Suprapubic skin (tissue), 4 donors: ENCODE data around the gene SLC9B1. TPM values are rescaled to one million over a fixed set of nuclear protein-coding genes. Genes with fewer than 3 reads are reported as not detected.

Experiments
- DNase-seq, 2 donors: peaks; one replicate each; pipeline ENCODE4 v3.0.0-alpha.2; 2019; ENCODE audit warnings: low spot score in 2 of 2
- H3K27ac ChIP-seq: fragments of 200-600 bp; sonication (generic); one replicate; pipeline ENCODE4 v1.5.1; 2019
- H3K27me3 ChIP-seq: fragments of 200-600 bp; sonication (generic); one replicate; pipeline ENCODE4 v1.5.1; 2019
- H3K36me3 ChIP-seq: fragments of 200-600 bp; sonication (generic); one replicate; pipeline ENCODE4 v1.5.1; 2019
- H3K4me1 ChIP-seq: fragments of 200-600 bp; sonication (generic); one replicate; pipeline ENCODE4 v1.5.1; 2019
- H3K4me3 ChIP-seq: fragments of 200-600 bp; sonication (generic); one replicate; pipeline ENCODE4 v1.5.1; 2019; ENCODE audit warnings: mild to moderate bottlenecking
- H3K9me3 ChIP-seq: fragments of 200-600 bp; sonication (generic); one replicate; pipeline ENCODE4 v1.5.1; 2019
- CTCF ChIP-seq, 2 donors: fragments of 200-600 bp in 1 of 2; fragments of 450-650 bp in 1 of 2; sonication (generic) in 1 of 2; IDR thresholded peaks; one replicate each; pipeline ENCODE4 v1.5.1; 2016 to 2019; ENCODE audit warnings: antibody characterized with exemption in 2 of 2, mild to moderate bottlenecking in 1 of 2, moderate library complexity in 1 of 2
- EP300 ChIP-seq: sonication (generic); formaldehyde crosslinking; IDR thresholded peaks from one replicate; pipeline ENCODE4 v1.6.1; 2017; ENCODE audit warnings: antibody characterized with exemption
- POLR2A ChIP-seq, 2 donors: fragments of 450-650 bp; IDR thresholded peaks; one replicate each; pipeline ENCODE4 v1.6.1; 2017; ENCODE audit warnings: antibody characterized with exemption in 2 of 2, mild to moderate bottlenecking in 2 of 2, moderate library complexity in 2 of 2
- POLR2AphosphoS5 ChIP-seq, 3 donors: sonication (generic); formaldehyde crosslinking; IDR thresholded peaks; one replicate each; pipeline ENCODE4 v1.6.1; 2017; ENCODE audit warnings: antibody characterized with exemption in 3 of 3
- WGBS: methylation state at CpG from one replicate; pipeline ENCODE4 v1.1.5; 2018; 5-methylcytosine and 5-hydroxymethylcytosine counted together
- total RNA-seq, 4 donors: library from RNA; depleted of rRNA; stranded (reverse); fragments of >200 nt; gene quantifications; one replicate each; pipeline ENCODE4 v1.1.0, GENCODE V29; 2016

SLC9B1 gene
- total RNA-seq, result 1 to 10 TPM in 1 of 4 donors, under 1 TPM in 1, not detected in 2; 0.30 to 2.9 TPM

- no peak for TF ChIP-seq CTCF (IDR thresholded peaks at IDR 0.05)
- peak in 2 of 3 donors; percentile 81 to 87 for TF ChIP-seq POLR2AphosphoS5 (IDR thresholded peaks at IDR 0.05)
- peak; percentile 44 for TF ChIP-seq EP300
- TF ChIP-seq POLR2A (IDR thresholded peaks at IDR 0.05), result peak; percentile 43 to 66
- DNase-seq, result peak; percentile 97
- Histone ChIP-seq H3K4me1 (peaks cover 23% of the 10 kb centered on the region), H3K4me3 (peak within 1 kb of the TSS; percentile 46), H3K27ac (peak within 1 kb of the TSS; percentile 87), H3K9me3 (no peaks in the 10 kb centered on the region), H3K36me3 (no peaks in the 10 kb centered on the region), H3K27me3 (no peaks in the 10 kb centered on the region)
- under 1% methylated on average over 32 of the region's 46 CpGs for WGBS
These were observed at the start of gene SLC9B1 for GRCh38 chr4:103019308-103020124. TSS of gene SLC9B1 (minus strand) at chr4:103019705. CDS start at chr4:102991711, 27,994 bp downstream.

GRCh38 chr4:103067841-103068547, 48.5 kb upstream of the SLC9B1 start:
- no peaks in the 10 kb centered on the region for H3K4me1 ChIP-seq
- no peaks in the 10 kb centered on the region for H3K9me3 ChIP-seq
- DNase-seq, result no peak
- H3K27ac ChIP-seq, result no peak overlapping the region
- H3K36me3 ChIP-seq, result peaks cover 3% of the 10 kb centered on the region
- 96% methylated on average over 2 of the region's 2 CpGs for WGBS
- TF ChIP-seq POLR2A (IDR thresholded peaks at IDR 0.05), result no peak
- no peak for TF ChIP-seq CTCF (IDR thresholded peaks at IDR 0.05)
- no peak for TF ChIP-seq EP300
- TF ChIP-seq POLR2AphosphoS5 (IDR thresholded peaks at IDR 0.05), result no peak
- H3K4me3 ChIP-seq, result no peak overlapping the region
- H3K27me3 ChIP-seq, result no peaks in the 10 kb centered on the region

GRCh38 chr4:103060453-103061148, 41.1 kb upstream of the SLC9B1 start:
- no peaks in the 10 kb centered on the region for H3K36me3 ChIP-seq
- WGBS, result 97% methylated on average over 2 of the region's 2 CpGs
- no peaks in the 10 kb centered on the region for H3K9me3 ChIP-seq
- no peaks in the 10 kb centered on the region for H3K4me1 ChIP-seq
- no peak overlapping the region for H3K27ac ChIP-seq
- no peak overlapping the region for H3K4me3 ChIP-seq
- no peak for DNase-seq
- no peaks in the 10 kb centered on the region for H3K27me3 ChIP-seq
- TF ChIP-seq CTCF (IDR thresholded peaks at IDR 0.05), result no peak
- no peak for TF ChIP-seq POLR2A (IDR thresholded peaks at IDR 0.05)
- no peak for TF ChIP-seq EP300
- TF ChIP-seq POLR2AphosphoS5 (IDR thresholded peaks at IDR 0.05), result no peak

- 96% methylated on average over 3 of the region's 3 CpGs for WGBS
- Histone ChIP-seq H3K27ac (no peak overlapping the region), H3K27me3 (no peaks in the 10 kb centered on the region), H3K36me3 (peaks cover 11% of the 10 kb centered on the region), H3K9me3 (no peaks in the 10 kb centered on the region), H3K4me3 (no peak overlapping the region), H3K4me1 (no peaks in the 10 kb centered on the region)
- DNase-seq, result no peak
- no peak for TF ChIP-seq POLR2A (IDR thresholded peaks at IDR 0.05)
- TF ChIP-seq CTCF (IDR thresholded peaks at IDR 0.05), result no peak
- no peak for TF ChIP-seq EP300
- TF ChIP-seq POLR2AphosphoS5 (IDR thresholded peaks at IDR 0.05), result no peak
These were observed 34.5 kb upstream of the SLC9B1 start for GRCh38 chr4:103054030-103054429.
